ENCODE data around the gene SPAG16.

- TF ChIP-seq EZH2phosphoT487 (IDR thresholded peaks at IDR 0.05; ENCODE audit: low read depth) = no peak
- TF ChIP-seq CTCF (IDR thresholded peaks at IDR 0.05; ENCODE audit: low read depth, low read length) = no peak
Observed at GRCh38 chr2:213422211-213422610, 137.9 kb downstream of the SPAG16 start.
